Measurements from ENCODE around the gene KCNQ1. TPM values are rescaled to one million over a fixed set of nuclear protein-coding genes. Genes with fewer than 3 reads are reported as not detected.

The KCNQ1 gene
- total RNA-seq, 1 donor from 2014 or later: 2.7 TPM

GRCh38 chr11:2867722-2868505 lies 423.1 kb downstream of the KCNQ1 start:
- H3K36me3 ChIP-seq: no peaks in the 10 kb centered on the region
- TF ChIP-seq POLR2AphosphoS5 (IDR thresholded peaks at IDR 0.05; ENCODE audit: insufficient read depth in 1 of 2, low read depth in 1 of 2): no peak
- TF ChIP-seq, protein P1, sequence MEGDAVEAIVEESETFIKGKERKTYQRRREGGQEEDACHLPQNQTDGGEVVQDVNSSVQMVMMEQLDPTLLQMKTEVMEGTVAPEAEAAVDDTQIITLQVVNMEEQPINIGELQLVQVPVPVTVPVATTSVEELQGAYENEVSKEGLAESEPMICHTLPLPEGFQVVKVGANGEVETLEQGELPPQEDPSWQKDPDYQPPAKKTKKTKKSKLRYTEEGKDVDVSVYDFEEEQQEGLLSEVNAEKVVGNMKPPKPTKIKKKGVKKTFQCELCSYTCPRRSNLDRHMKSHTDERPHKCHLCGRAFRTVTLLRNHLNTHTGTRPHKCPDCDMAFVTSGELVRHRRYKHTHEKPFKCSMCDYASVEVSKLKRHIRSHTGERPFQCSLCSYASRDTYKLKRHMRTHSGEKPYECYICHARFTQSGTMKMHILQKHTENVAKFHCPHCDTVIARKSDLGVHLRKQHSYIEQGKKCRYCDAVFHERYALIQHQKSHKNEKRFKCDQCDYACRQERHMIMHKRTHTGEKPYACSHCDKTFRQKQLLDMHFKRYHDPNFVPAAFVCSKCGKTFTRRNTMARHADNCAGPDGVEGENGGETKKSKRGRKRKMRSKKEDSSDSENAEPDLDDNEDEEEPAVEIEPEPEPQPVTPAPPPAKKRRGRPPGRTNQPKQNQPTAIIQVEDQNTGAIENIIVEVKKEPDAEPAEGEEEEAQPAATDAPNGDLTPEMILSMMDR (IDR thresholded peaks at IDR 0.05): no peak
- H3K27ac ChIP-seq: no peak overlapping the region
- H3K27me3 ChIP-seq: no peaks in the 10 kb centered on the region
- intact Hi-C loops (cut with DNase I): no loop called here
- H3K4me3 ChIP-seq: no peak overlapping the region
- H3K9me3 ChIP-seq: no peaks in the 10 kb centered on the region
- no peak for DNase-seq (ENCODE audit: extremely low spot score in 2 of 2)
- H3K4me1 ChIP-seq: no peaks in the 10 kb centered on the region

GRCh38 chr11:2868506-2869133 lies 423.8 kb downstream of the KCNQ1 start:
- no peaks in the 10 kb centered on the region for H3K9me3 ChIP-seq
- H3K36me3 ChIP-seq: no peaks in the 10 kb centered on the region
- intact Hi-C loops (cut with DNase I): no loop called here
- no peaks in the 10 kb centered on the region for H3K27me3 ChIP-seq
- H3K27ac ChIP-seq: no peak overlapping the region
- H3K4me3 ChIP-seq: no peak overlapping the region
- TF ChIP-seq POLR2A (IDR thresholded peaks at IDR 0.05): no peak
- no peak for DNase-seq (ENCODE audit: extremely low spot score in 2 of 2)
- no peaks in the 10 kb centered on the region for H3K4me1 ChIP-seq

DNA sequence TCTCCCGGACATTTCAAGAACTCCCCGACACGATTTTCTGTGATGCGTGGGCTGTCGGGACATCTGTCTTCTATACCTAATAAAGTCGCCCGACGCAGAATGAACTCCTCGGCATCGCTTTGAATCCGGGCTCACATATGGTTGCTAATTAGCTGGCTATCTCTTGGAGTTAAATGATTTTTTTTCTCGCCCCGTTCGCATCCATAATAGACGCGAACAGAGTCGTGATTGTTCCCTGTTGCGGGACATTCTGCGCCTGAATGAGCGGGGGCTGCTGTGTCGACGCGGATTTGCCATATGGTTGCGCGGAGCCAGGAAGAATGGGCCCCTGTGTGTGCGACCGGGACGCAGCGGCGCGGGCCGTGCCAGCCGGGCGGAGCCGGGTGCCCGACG lies 424.3 kb downstream of the KCNQ1 start:
- intact Hi-C loops (cut with DNase I): no loop called here
- Histone ChIP-seq H3K36me3 (no peaks in the 10 kb centered on the region), H3K27me3 (no peaks in the 10 kb centered on the region), H3K9me3 (no peaks in the 10 kb centered on the region), H3K4me3 (no peak overlapping the region), H3K27ac (no peak overlapping the region), H3K4me1 (no peaks in the 10 kb centered on the region)
- DNase-seq (ENCODE audit: extremely low spot score in 2 of 2): no peak
- no peak for TF ChIP-seq POLR2A (IDR thresholded peaks at IDR 0.05)
- no peak for TF ChIP-seq POLR2AphosphoS5 (IDR thresholded peaks at IDR 0.05; ENCODE audit: insufficient read depth in 1 of 2, low read depth in 1 of 2)

GRCh38 chr11:2869561-2870427 lies 425.0 kb downstream of the KCNQ1 start:
- no peak for DNase-seq (ENCODE audit: extremely low spot score in 2 of 2)
- Histone ChIP-seq H3K4me1 (no peaks in the 10 kb centered on the region), H3K36me3 (no peaks in the 10 kb centered on the region), H3K4me3 (no peak overlapping the region), H3K9me3 (no peaks in the 10 kb centered on the region), H3K27me3 (no peaks in the 10 kb centered on the region), H3K27ac (no peak overlapping the region)
- TF ChIP-seq POLR2A (IDR thresholded peaks at IDR 0.05): no peak
- TF ChIP-seq POLR2AphosphoS5 (IDR thresholded peaks at IDR 0.05; ENCODE audit: insufficient read depth in 1 of 2, low read depth in 1 of 2): no peak
- TF ChIP-seq, protein P1 (IDR thresholded peaks at IDR 0.05): no peak
- intact Hi-C loops (cut with DNase I): loop anchor here (10.0 kb wide), 1 partner anchor 1015 kb away; the partner anchor contains the start of gene LSP1

- TF ChIP-seq POLR2A (IDR thresholded peaks at IDR 0.05) (no peak), POLR2AphosphoS5 (IDR thresholded peaks at IDR 0.05; ENCODE audit: insufficient read depth in 1 of 2, low read depth in 1 of 2) (no peak)
- TF ChIP-seq, protein P1 (IDR thresholded peaks at IDR 0.05): no peak
- no peaks in the 10 kb centered on the region for H3K9me3 ChIP-seq
- H3K4me1 ChIP-seq: no peaks in the 10 kb centered on the region
- H3K27me3 ChIP-seq: no peaks in the 10 kb centered on the region
- H3K27ac ChIP-seq: no peak overlapping the region
- DNase-seq (ENCODE audit: extremely low spot score in 2 of 2): no peak
- H3K36me3 ChIP-seq: no peaks in the 10 kb centered on the region
- no peak overlapping the region for H3K4me3 ChIP-seq
- intact Hi-C loops (cut with DNase I): loop anchor here (10.0 kb wide), 1 partner anchor 1016 kb away; the partner anchor contains the start of gene LSP1
These were observed 425.7 kb downstream of the KCNQ1 start for GRCh38 chr11:2870460-2870859.
